NCI-H526 treated with DMSO at 0.1 percent for 48 hours (cell line): Measurements from ENCODE around the gene C14orf93.
A peak's percentile ranks its signal among the peaks of the same experiment; 100 is the strongest.

ENCODE experiments used
- DNase-seq: peaks from one replicate; lab custom pipeline; 2025; lab: John Stamatoyannopoulos, UW

The C14orf93 gene

DNA sequence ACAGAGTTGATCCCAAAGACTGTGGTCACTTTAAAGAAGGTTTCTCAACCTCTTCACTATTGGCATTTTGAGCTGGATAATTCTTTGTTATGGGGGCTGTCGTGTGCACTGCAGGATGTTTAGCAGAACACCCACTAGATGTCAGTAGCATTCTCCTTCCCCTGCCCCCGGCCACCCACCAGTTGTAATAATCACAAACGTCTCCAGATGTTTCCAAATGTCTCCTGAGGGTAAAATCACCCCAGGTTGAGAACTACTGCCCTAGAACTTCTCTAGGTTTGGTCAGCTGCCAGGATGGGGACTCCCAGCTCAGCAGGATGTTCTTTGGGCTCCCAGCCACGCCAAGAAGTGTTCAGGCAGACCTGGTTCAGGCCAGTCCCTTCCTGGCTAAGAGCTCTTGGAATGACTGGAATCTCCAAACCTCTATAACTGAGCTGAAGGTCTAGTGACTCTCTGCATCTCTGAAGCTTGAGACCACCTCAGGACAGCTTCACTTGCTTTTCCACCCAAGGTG lies 15.1 kb downstream of the C14orf93 start:
- DNase-seq: no peak

GRCh38 chr14:22993517-22993916 lies 16.4 kb downstream of the C14orf93 start:
- no peak for DNase-seq

- DNase-seq: no peak
Measured at GRCh38 chr14:22991852-22992251, 18.1 kb downstream of the C14orf93 start.

- no peak for DNase-seq
Measured at GRCh38 chr14:22987291-22987690, 22.7 kb downstream of the C14orf93 start.

DNA sequence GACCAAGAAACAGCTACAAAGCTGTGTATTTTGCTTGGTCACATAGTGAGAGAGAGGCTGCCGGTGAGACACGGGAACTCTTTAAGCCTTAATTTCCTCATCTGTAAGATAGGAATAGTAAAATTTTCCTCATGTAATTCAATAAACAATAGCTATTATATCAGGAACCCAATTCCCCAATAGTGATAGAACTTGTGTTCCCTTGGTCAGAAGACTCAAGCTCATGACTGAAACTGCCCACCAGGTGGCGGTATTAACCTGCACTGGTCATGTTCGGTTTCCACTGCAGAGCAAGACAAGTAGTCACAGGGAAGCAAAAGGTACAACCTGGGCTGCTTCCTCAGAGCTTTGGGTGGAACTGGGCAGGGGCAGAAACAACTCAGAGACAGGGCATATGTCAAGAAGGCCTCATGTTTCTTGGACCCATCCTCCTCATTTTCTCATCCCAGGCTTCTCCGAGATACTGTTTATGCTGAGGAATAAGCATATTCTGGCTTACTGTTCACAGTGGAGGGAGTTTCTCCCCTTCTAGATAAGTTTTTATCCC lies 23.4 kb downstream of the C14orf93 start:
- DNase-seq: peak; percentile 19

GRCh38 chr14:22985894-22986507 lies 23.9 kb downstream of the C14orf93 start:
- no peak for DNase-seq

DNA sequence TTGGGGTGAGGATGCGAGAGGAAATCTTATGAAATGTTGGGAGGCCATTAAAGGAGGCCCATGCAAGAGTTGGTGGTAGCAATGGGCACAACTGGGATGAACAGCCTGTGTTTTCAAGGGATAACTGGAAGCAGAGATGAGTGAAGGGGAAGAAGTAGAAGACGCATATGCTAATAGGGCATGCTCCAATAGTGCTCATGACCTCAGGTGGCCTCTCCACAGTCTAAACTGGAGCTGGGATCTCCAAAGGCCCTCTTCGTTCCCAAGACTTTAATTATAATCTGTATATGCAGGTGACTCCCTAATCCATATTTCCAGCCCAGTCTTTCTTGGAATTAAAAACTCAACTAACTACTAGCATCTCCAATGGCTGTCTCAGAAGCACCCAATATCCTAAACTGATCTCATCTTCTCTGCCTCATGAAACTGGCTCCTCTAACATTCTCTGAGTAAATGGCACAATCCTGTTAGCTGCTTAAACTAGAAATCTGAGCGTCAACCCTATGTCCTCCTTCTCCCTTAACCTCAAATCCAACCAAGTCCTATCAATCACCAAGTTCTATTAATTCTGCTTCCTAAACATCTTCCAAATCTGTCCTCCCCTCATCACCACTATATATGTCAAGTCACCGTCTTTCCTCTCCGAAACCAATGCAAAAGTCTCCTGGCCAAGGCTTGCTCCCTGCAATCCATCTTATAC lies 24.8 kb downstream of the C14orf93 start:
- no peak for DNase-seq

- DNase-seq: peak; percentile 8
Measured at GRCh38 chr14:22982477-22983245, 27.3 kb downstream of the C14orf93 start, which contains the start of gene AJUBA. AJUBA (minus strand) TSS chr14:22982551; CDS start chr14:22982266, 285 bp downstream.

DNA sequence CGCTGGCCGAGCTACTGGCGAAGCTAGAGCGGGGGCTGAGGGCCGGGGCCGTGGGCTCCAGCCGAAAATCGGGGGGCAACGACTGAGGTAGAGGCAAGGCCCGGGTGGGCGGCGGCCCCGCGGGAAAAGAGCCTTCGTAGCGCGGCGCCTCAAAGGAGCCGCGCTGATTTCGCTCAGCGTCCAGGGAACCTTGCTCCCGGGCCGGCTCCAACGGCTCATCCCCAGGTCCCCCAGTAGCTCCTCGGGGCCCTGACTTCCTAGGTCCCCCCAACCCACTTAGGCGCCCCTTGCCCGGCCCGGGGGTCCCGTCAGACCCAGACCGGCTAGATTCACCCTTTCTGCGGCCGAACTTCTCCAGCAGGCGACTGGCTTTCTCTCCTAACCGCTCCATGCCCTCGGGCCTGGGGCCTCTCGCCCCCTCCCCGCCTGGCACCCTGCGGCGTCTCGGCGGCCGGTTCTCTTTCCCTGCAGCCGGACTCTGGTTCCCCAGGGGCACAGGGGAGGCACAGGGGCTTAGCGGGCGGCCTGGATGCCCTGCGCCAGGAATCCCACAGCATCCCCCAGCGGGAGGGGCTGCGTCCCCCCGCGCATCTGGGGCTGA lies 28.0 kb downstream of the C14orf93 start:
- no peak for DNase-seq

DNA sequence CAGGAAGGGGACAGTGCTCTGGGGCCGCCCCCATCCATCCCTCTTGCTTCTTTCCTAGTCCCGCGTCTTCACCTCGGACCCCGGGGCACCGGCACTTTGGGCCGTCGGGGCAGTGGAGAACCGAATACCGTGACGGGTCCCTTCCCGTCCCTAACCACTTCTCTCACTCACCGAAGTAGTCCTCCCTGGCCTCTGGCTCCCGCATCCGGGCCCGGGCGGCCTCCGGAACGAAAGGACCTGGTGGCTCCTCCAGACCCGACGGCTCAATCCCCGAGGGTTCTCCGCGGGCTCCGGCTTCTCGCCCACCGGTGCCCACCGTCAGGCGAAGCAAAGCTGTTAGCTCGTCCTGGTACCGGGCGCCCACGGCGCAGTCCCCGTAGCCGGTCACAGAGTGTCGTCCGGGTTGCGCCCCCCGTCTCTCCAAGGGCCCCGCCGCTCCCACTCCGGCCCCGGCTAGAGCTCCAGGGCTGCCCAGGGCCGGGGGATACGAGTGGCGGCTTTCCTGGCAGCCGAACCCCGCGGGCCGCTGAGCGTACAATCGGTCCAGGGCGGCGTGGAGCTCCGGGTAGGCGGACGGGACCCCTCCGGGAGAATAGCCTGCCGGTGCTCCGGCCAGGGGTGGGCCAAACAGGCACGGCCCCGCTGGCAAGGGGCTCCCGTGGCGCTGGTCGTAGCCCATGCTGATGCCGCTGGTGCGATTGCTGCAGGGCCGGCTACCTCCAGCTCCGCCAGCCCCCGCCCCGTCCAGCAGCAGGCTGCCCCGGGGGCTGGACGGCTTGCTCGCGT lies 28.7 kb downstream of the C14orf93 start:
- DNase-seq: no peak

GRCh38 chr14:22980672-22981089 lies 29.3 kb downstream of the C14orf93 start:
- no peak for DNase-seq

GRCh38 chr14:22979748-22980392 lies 30.1 kb downstream of the C14orf93 start:
- no peak for DNase-seq

DNA sequence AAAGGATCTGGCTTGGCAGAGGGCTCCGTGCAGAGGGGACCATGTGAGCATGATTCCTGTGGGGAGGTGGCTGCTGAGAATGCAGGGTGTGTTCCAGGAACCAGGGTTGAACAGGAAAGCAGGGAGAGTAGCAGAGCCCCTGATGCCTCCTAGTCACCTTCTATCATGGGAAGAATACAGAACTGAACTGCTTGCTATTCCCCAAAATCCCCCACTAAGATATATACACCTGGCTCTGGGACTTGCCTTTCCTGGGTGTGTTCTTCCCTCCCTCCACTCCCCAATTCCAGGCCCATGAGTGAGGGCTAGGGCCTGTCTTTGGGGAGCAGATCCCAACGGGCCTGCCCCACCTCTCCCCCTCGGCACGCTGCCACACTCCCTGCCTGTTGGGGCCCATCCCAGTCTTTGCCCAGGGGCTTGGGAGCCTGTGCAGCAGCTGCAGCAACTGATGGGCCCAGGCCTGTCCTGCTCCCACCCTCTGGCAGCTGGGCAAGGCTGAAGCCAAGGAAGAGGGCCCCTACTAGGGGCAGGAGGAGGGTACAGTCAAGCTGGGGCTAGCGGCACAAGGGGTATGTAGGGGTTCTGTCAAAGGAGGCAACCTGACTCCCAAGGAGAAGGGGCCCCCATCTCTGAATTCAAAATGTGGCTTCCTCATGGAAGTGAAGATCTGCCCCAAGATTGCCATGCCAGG lies 30.8 kb downstream of the C14orf93 start:
- no peak for DNase-seq

- DNase-seq: no peak
Measured at GRCh38 chr14:22978487-22978837, 31.5 kb downstream of the C14orf93 start.

- DNase-seq: no peak
Measured at GRCh38 chr14:22977684-22978486, 32.1 kb downstream of the C14orf93 start.

- DNase-seq: no peak
Measured at GRCh38 chr14:22977434-22977683, 32.6 kb downstream of the C14orf93 start.

- DNase-seq: peak; percentile 96
Measured at GRCh38 chr14:22976620-22977433, 33.1 kb downstream of the C14orf93 start.

GRCh38 chr14:22974530-22975313 lies 35.2 kb downstream of the C14orf93 start:
- DNase-seq: no peak
